ENCODE measurements around the gene THOC3. TPM values are rescaled to one million over a fixed set of nuclear protein-coding genes. Genes with fewer than 3 reads are reported as not detected.
A peak's percentile ranks its signal among the peaks of the same experiment; 100 is the strongest.
"Not testable (repeated sequence)": the region's sequence is repeated elsewhere in the genome, so short reads cannot be mapped to it uniquely, and the experiment has no call there.

The THOC3 gene
- total RNA-seq, 2 donors from 2014 or later = 18.9 to 26.0 TPM

- Histone ChIP-seq H3K9me3 (no peaks in the 10 kb centered on the region), H3K4me1 (no peaks in the 10 kb centered on the region), H3K36me3 (replicated peaks in 1 of 2; ENCODE audit: insufficient read depth in 1 of 2, low read depth in 2 of 2) (no peaks in the 10 kb centered on the region), H3K27ac (no peak overlapping the region), H3K27me3 (no peaks in the 10 kb centered on the region), H3K4me3 (no peak overlapping the region)
- 84 to 88% methylated on average over 9 of the region's 9 CpGs for WGBS, 2 donors
- TF ChIP-seq, protein P1, sequence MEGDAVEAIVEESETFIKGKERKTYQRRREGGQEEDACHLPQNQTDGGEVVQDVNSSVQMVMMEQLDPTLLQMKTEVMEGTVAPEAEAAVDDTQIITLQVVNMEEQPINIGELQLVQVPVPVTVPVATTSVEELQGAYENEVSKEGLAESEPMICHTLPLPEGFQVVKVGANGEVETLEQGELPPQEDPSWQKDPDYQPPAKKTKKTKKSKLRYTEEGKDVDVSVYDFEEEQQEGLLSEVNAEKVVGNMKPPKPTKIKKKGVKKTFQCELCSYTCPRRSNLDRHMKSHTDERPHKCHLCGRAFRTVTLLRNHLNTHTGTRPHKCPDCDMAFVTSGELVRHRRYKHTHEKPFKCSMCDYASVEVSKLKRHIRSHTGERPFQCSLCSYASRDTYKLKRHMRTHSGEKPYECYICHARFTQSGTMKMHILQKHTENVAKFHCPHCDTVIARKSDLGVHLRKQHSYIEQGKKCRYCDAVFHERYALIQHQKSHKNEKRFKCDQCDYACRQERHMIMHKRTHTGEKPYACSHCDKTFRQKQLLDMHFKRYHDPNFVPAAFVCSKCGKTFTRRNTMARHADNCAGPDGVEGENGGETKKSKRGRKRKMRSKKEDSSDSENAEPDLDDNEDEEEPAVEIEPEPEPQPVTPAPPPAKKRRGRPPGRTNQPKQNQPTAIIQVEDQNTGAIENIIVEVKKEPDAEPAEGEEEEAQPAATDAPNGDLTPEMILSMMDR (IDR thresholded peaks at IDR 0.05) = no peak
- no peak for TF ChIP-seq POLR2A (IDR thresholded peaks at IDR 0.05)
- DNase-seq (no peak), ATAC-seq (no peak)
- intact Hi-C loops (cut with DNase I) = no loop called here
Observed at GRCh38 chr5:175920231-175920811, 47.8 kb downstream of the THOC3 start.

- ATAC-seq; H3K4me1 ChIP-seq; intact Hi-C loops (cut with DNase I); H3K4me3 ChIP-seq; H3K9me3 ChIP-seq; H3K27me3 ChIP-seq; H3K36me3 ChIP-seq (replicated peaks in 1 of 2; ENCODE audit: insufficient read depth in 1 of 2, low read depth in 2 of 2); DNase-seq; H3K27ac ChIP-seq: not testable (repeated sequence)
- 68 to 70% methylated on average over 4 to 5 of the region's 7 CpGs for WGBS, 2 donors
Observed at GRCh38 chr5:175915066-175916037, 52.8 kb downstream of the THOC3 start.

DNA sequence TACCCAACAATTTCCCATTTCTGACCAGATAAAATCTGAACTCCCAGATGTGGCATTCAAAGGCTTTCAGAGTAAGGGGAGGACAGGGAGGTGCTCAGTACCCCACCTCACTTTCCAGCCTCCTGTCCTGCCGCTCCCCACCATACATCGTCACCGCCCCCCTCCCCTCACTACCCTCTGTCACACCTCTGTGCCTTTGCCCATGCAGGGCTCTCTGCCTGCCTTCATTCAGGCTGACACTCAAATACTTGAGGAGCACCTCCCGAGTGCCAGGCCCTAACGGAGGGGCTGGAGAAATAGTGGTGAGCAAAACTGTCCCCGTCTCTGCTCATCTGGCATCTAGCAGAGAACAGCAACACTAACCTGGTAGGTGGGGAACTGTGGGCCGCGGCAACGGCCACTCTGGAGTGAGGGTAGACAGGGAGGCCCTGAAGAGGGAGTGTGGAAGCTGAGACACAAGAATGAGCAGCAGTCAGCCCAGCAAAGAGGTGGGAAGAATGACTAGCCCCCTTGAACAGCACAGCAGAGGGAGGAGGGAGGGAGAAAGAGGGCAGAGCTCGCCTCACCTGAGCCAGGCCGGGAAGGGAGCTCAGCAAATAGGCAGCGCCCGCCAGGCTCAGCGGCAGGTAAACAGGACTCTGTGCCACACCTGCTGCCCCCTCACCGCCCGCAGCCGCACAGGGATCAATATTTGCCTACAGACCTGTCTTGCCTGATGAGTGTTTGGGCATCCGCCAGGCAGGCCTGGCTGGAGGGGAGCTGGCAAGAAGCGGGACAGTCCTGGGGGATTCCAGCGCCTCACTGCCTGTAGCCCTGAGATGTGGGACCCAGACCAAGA, 54.1 kb downstream of the THOC3 start:
- WGBS, 2 donors = 40 to 57% methylated on average over 2 to 5 of the region's 20 CpGs
- intact Hi-C loops (cut with DNase I); H3K36me3 ChIP-seq (replicated peaks in 1 of 2; ENCODE audit: insufficient read depth in 1 of 2, low read depth in 2 of 2); H3K9me3 ChIP-seq; H3K4me3 ChIP-seq; H3K4me1 ChIP-seq; H3K27me3 ChIP-seq: not testable (repeated sequence)
- peak in 3 of 4 donors; percentile 25 to 37 (median 27) for DNase-seq
- H3K27ac ChIP-seq = peak overlapping the region in 3 of 4 donors; percentile 26 to 69 (median 58)
- peak; percentile 93 for ATAC-seq

DNA sequence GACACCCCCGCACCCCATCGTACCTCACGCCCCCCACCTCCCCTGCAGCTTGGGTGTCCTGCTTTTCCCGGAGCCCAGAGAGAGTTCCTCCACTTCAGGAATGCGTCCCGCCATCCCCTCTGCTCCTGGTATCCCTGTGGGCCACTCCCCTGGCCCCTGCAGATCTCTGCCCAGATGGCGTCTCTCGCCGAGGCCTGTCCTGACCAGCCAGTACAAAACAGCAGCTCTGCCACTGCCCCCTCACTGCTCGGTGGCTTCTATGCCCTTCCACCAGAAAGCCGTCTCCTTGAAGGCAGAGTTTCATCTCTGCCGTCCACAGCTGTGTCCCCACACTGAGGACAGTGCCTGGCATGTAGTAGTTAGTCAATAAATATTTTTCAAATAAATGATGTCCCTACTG, 58.0 kb downstream of the THOC3 start:
- DNase-seq; H3K36me3 ChIP-seq (replicated peaks in 1 of 2; ENCODE audit: insufficient read depth in 1 of 2, low read depth in 2 of 2); H3K27me3 ChIP-seq; ATAC-seq; H3K4me3 ChIP-seq; intact Hi-C loops (cut with DNase I); H3K9me3 ChIP-seq: not testable (repeated sequence)
- 73 to 76% methylated on average over 6 to 10 of the region's 12 CpGs for WGBS, 2 donors
- peak overlapping the region in 1 of 4 donors; percentile 44 for H3K27ac ChIP-seq
- H3K4me1 ChIP-seq = peaks cover 12% of the 10 kb centered on the region

Other genes with a start within 250 kb of the THOC3 start
- gene CPLX2, start 96.7 kb downstream of the THOC3 start, total RNA-seq = 10 to 100 TPM; 10.9 to 11.9 TPM